ENCODE data around the gene EDRF1.
A peak's percentile ranks its signal among the peaks of the same experiment; 100 is the strongest.
"Not testable (repeated sequence)": the region's sequence is repeated elsewhere in the genome, so short reads cannot be mapped to it uniquely, and the experiment has no call there.

EDRF1 gene, protein sequence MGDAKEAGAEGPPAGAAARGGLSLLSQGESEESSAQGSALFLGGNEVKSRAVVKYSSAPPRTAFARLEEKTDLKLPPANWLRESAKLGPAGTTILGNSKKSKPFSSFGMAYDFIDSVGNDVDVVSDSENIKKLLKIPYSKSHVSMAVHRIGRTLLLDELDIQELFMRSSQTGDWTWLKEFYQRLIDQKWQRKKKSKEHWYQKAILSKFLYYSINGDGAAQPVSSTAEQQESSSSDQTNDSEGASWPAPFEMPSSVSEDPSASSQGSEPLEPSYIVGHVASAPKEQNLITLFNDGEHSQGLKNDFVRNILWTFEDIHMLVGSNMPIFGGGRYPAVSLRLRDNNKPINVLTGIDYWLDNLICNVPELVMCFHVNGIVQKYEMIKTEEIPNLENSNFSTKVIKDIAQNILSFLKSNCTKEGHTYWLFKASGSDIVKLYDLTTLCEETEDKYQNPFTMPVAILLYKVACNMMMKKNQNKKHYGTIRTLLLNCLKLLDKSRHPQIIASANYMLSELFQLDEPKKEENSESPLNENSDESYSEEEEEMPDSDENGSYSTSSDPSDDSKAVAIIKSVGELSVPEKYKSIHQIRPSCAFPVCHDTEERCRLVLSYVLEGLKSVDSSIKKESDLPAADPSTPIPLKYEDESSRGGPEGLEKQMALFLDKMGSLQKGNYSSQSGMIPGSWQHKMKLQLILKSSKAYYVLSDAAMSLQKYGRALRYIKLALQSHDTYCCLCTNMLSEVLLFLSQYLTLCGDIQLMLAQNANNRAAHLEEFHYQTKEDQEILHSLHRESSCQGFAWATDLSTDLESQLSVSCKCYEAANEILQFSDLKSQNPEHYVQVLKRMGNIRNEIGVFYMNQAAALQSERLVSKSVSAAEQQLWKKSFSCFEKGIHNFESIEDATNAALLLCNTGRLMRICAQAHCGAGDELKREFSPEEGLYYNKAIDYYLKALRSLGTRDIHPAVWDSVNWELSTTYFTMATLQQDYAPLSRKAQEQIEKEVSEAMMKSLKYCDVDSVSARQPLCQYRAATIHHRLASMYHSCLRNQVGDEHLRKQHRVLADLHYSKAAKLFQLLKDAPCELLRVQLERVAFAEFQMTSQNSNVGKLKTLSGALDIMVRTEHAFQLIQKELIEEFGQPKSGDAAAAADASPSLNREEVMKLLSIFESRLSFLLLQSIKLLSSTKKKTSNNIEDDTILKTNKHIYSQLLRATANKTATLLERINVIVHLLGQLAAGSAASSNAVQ

DNA sequence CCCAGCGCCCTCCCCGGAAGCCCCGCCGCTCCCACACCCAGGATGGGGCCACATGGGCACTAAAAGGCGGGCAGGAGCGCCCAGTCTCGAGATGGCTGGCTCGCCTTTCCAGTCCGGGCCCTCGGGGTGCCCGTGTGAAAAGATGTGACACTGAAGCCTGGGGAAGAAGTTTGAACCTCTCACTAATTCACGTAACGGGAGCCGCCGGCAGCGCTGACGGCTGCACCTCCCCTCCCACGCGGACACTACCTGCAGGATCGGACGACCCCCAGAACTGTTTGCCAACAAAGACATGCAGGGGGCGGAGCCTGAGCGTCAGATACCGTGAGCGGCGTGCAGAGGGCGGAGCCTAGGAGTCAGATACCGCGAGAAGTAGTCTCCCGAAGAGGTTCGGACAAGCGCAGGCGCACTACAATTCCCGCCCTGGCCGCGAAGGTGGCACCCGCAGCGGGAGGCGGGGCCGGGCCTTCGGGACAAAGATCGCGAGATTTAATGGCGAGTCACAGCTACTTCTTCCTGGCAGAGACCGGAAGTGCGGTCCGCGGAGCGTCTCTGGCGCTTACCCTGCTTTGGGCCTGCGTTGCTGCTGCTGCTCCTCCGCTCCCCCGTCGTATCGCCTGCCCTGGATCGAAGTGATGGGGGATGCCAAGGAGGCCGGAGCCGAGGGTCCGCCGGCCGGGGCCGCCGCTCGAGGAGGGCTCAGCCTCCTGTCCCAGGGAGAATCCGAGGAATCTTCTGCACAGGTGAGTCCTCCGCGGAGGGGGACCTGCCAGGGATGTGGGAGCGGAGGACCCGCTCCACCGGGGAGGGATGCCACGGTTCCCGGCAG lies at the start of gene EDRF1:
Gene EDRF1 (plus strand): TSS at position 537 of the 829 bp plus-strand sequence. CDS start 99 bp downstream, at position 636.
- peak; percentile 99 for DNase-seq

DNA sequence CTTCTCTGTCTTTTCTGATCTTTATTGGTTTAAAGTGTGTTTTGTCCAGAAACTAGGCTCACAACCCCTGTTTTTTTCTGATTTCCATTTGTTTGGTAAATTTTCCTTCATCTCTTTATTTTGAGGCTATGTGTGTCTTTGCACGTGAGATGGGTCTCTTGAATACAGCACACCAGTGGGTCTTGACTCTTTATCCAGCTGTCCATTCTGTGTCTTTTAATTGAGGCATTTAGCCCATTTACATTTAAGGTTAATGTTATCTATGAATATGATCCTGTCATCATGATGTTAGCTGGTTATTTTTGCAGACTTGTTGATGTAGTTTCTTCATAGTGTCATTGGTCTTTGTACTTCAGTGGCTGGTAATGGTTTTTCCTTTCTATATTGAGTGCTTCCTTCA lies 46.6 kb upstream of the EDRF1 start:
- no peak for DNase-seq

DNA sequence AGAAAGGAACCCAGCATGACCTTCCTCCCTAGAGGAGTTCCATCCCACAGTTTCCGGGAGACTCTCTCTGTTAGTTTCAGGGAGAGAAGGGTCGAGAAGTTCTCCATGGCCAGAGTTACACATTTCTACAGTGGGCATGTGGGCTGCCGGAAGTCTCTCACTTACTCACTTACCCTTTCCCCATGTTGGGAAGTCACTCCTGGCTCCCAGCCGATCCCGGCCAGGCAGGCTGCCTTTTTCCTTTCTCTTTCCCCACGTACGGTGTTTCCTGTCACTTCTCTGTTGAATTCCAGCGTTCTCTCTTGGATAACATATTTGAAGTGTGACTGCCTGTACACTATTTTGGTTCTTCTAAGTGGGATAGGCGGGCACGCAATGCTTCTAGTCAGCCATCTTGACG lies 40.1 kb upstream of the EDRF1 start:
- DNase-seq = no peak

DNA sequence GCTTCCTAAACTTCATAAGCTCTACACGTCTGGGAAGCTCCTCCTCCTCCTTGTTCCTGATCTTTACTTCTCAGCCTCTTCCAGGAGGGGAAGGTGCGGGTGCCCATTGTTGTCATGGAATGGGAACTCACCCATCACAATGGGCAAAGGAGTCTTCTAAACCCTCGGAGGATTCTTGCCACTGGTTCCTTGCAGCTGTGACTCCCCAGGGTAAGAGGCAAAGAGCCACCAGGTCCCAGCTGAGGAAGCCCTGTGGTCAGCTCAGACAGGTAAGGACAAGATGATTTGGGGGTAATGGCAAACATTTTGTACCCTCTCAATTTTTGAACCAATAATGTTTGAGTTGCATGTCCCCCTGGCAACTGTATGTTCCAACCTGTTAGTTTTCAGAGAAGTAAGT lies 36.4 kb upstream of the EDRF1 start, which contains the start of gene TEX36:
Gene TEX36 (minus strand): TSS at position 101 of the 400 bp plus-strand sequence. CDS start 174 bp downstream, outside the sequence.
- DNase-seq = no peak

DNA sequence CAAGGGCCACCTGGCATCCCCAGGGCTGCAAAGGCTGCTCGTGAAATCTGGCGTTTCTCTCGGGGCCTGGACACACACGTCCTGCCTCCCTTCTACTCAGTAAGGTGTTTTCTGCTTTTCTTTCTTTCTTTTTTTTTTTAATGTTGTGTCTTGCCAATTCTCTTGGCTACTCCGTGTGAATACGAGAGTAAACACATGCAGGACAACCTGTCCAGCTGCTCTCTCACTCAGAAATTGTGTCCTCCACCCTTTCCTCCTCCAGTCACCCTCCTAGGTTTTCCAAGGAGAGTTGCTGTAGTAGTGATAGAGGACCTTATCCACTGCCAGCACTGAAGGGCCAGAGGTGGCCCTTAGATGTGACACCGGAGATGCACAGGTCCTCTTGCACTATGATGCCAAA lies 35.7 kb upstream of the EDRF1 start:
- DNase-seq = no peak

DNA sequence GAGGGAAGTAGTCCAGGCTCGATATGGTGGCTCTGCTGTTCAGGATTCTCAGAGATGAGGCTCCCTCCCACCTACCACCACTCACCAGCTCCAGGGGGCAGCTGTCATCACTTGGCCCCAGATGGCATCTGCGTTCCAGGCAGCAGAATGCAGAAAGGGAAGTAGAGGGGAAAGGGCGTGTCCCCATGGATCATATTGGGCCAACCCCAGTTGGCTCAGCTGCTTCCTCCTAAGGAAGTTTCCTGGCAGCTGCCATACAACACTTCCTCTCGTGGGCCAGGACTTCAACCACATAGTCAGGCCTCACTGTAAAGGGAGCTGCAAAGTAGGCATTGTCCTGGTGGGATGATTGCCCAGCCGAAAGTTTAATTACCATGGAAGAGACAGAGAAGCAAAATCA lies 34.9 kb upstream of the EDRF1 start:
- DNase-seq = no peak

DNA sequence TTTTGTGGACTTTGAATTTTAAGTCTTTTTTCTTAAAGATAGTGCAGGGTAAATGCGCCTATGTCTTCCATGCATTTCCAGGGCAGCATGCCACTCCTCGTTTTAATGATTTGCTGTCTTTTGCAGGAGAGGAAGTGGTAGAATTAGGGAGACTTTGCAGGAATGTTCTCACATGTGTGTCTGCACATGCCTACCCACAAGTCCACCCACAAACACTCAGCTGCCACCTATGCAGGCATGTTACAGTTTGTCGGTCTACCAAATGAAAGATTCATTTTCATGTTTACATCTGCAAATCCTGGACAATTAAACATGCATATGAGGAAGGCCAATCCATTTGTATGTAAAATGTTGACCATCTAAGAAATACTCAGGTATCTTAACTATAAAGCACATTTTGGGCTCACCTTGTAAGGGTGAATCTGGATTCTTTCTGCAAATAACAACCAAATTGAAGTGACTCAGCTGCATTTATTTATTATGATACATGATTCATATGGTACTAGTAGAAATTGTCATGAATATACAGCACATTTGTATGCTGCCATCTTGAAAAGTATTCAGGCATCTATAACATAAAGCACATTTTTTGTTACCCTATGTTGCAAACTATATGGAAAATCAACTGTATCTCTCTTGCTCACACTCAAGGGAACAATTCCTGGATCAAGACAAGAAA lies 31.9 kb upstream of the EDRF1 start:
- no peak for DNase-seq

DNA sequence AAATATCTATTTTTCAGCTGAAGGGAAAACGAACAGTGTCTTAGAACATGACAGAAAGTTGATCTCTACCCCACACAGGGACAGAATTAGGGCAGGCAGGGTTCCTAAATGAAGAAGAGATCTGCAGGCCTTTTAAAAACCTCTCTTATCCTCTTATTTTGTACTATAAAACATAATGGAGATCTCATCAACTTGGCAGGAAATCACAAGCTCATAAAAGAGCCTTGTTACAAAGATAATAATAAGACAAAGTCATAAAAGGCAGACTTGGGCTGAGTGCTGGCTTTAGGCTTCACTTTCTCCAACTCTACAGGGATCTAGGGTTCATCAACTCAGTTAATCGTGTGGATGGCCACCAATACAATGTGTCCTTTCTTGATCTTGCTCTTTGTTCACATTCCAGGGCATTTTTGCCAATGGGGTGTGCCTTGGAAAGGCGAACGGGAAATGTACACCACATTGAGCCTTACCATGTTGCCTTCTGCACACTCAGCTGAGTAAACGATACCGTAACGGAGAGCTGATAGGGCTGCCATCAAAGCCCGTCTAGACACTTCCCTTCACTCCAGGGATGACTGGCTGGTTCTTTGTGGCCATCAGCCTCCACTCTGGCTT lies 29.4 kb upstream of the EDRF1 start:
- DNase-seq = no peak

DNA sequence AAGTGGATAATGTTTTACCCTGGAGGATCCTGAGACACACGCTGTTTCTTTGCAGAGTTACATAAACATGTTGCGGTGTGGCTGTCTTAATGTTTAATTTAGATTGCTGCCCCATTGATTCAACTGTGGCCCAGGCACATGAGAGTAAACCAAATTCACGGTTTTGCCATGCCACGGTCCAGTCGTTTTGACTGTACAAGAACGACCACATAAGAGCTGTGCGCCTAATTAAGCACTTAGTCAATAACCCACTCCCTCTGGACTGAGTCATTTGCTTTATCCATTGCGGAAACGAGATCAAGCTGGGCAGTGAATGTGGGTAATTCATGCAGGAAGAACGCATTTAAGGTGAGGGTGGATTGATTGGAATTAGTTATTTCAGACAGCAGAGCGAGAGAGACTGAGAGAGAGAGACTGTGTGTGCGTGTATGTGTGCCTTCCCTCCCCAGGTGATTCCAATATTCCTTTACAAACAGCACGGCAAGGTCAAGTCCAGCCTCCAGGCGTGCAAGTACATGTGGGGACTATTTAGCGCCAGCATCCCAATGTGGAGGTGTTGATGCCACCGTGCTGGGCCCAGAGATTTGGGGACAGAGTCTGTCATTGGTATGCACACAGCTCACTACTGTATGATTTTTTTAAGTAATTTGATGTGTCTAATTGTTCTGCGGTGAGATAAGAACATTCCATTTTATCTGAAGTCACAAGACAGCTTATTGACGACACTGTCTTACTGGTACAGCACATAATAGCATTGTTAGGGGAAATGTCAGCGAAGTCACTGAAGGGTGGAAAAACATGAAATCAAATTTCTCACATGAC lies 28.1 kb upstream of the EDRF1 start:
- DNase-seq = no peak

DNA sequence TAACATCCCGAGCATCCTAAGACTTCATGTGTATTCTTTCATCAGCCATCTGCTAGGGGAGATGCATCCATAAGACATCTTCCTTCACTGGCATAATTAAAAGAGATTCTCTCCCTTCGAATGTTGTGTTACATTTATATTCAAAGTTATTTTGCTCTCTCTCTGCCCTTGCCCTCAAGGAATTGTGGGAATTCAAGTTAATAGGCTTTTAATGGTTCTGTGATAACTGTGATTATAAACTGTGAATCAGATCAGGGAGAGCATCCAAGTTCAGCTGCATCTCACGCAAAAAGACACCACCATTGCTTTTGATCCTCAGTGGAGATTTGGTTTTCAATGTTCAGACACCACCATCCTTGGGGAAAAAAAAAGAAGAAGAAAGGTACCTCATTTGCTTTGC lies 27.3 kb upstream of the EDRF1 start:
- DNase-seq = no peak

DNA sequence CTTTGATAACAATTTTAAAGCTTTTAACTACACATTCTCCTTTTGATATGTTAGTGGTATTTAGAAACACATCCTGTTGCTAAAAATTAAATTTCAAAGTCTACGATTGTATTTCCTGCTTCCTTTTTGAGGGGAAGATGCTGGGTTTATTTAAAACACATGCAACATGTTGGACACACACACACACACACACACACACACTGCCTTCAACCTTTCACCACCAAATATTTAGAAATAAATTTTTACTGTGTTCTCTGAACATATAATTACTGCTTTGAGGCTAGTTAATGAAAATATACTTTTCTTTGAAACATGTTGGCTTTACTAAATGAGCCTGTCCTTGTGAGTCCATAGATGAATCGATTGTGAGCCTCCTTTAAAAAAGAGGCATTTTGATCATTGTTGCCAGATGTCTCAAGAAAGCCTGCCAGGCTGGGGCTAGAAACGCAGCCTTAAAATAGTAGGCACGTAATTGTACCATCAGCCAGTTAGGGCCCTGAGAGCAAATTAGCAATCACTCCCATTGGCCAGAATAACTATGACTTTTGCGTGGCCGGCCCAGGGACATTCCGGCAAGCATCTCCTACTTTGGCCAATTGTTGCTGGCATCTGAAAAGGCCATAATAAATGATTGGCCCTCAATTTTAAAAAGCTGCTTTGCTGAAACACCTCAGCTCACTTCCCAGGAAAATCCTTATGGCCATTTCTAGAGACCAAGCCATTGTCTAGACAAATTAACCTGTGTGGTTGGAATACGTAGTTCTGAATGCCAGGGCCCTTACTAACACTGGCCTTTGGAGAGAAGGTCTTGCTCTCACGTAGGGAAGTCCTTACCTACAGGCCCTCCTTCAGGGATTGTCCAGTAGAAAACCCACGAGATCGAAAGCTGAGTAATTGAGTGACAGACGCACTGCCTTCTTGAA lies 26.6 kb upstream of the EDRF1 start:
- no peak for DNase-seq

DNA sequence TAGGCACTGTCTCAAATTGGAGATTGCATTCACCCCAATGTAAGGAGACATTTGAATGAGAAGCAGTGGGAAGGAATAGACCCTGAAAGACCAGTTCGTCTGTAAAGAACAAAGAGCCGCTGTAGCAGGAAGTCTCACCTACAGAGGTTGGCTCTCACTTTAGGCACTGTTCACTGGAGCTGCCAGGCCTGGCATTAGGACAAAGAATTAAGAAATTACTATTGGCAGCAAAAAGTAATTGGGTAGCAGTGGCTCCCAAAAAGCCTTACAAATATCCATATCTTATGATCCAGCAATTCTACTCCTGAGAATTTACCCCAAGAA lies 26.0 kb upstream of the EDRF1 start:
- no peak for DNase-seq

DNA sequence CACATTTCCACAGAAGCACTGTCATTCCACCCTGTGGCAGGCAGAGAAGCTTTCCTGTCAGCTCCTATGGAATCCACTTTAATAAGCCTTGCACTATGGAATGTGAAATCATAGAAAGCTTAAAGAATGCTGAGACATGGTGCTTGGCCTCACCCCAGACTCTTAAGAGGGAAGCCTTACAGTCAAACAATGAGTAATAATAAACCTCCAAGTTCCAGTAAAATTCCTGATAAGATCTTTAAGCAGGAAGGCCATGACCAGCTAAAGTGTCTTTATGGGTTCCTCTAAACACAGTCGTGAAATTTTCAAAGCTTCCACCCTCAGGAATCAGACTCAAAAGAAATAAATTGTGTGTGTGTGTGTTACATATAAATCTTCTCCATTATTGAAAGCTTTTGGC lies 24.6 kb upstream of the EDRF1 start:
- DNase-seq = no peak

DNA sequence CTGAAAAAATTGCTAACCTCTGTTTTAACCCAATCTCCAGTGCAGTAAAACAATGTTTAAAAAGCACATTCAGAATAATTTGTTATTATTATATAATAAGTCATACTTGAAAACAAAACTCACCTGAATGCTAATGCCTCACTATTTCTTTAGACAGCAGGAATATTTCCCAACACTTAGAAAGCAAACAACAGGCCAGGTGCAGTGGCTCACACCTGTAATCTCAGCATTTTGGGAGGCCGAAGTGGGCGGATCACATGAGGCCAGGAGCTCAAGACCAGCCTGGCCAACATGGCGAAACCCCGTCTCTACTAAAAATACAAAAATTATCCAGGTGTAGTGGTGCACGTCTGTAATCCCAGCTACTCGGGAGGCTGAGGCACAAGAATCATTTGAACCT lies 22.6 kb upstream of the EDRF1 start:
- not testable (repeated sequence) for DNase-seq

DNA sequence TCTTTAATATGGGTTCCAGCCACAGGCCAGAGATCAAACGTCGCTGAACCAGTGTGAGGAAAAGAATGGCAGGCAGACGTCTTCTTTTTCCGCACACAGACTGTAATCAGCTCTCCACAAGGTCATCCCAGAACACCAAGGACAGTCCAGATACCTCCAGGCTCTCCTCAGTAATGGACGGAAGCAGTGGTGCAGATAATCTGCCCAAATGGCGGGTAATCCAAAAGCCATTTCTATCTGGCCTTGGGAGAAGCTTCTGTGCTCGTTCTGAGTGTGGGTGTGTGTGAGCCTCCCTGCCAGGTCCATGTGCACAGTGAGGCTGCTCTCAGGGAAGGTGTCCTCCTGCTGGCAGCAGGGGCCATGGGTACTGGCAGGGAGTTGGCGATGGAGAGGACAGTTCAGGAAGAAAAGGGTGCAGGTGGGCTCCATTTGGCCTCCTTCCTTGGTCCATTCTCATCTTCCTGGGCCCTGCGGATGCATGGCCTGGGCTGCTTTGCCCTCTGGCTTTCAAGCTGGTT lies 21.0 kb upstream of the EDRF1 start:
- no peak for DNase-seq

DNA sequence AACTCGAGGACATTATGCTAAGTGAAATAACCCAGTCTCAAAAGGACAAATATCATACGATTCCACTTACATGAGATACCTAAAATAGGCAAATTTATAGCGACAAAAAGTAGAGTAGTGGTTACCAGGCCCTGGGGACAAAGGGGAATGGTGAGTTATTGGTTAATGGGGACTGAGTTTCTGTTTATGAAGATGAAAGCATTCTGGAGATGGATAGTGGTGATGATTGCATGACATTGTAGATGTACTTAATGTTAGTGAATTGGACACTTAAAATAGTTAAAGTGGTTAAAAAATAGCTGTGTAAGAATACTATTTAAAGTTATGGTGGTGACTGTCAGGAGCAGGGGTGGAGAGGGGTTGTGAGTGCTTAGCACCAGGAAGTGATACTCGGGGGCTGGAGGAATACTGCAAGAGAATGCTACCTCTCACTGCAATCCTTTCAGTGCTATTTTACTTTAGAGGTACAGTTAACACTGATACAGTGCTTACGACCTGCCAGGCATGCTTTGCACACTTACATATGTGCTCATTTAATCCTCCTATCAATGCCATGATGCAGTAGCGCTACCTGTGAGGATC lies 19.9 kb upstream of the EDRF1 start:
- DNase-seq = no peak

DNA sequence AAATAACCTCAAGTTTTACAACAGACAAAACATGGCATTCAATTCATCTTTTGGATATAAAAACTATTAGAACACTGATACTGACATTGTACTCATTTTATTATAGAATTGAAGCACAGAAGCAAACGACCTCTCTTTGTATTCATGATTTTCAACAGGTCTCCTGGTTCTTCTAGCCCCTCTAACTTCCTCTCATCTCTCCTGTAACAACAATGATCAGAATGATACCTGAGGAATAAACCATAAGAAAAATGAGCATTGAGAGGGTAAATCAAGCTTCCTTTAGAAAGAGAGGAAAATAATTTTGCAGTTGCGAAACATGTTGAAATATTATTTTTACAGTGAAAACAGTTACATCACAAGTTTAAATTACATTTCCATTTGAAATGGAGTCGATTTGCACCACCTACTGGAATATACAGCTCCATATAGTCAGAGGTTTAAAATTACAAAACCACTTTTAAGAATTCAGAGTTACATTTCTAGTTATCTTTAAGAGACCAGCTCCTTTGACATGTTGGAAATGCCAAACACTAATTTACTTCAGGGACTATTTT lies 19.1 kb upstream of the EDRF1 start:
- DNase-seq = no peak

All from activated T-cell treated with anti-CD3 and anti-CD28 coated beads, Interleukin-2, amount 50 U/mL, for 48 hours (primary cell).